ENCODE measurements around the gene HIGD1C.

DNA sequence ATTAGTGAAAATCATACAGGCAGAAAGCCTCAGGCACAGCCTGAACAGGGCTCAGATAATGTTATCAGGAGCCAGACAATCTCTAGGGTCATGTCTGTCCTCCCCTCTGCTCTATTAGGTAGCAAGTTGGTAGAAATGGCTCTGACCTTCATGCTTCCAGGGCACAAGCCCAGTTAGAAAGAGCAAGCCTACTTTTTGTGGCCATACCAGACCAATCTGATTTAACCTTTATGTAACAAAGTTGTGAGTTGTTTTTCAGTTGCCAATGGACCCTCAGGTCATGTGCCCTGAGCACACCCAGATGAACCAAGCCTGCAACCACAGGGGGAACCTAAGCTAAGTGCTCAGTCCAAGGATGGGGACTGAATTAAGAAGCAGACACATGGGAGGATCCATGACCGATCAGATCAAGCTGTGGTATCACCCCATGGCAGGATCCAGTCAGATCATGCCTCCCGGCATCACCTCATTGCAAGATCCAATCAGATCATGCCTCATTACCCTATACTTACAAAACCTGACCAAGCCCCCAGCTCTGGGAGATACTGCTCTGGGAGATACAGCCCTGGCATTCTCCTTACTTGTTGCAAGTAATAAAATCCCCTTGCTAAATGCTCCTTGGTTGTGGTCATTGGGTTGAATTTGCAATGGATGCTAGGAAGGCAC, 18.8 kb upstream of the HIGD1C start:
- TF ChIP-seq TCF4 (CRISPR knock-in tag; IDR thresholded peaks at IDR 0.05; ENCODE audit: borderline replicate concordance) = no peak
- TF ChIP-seq ZNF565 (CRISPR knock-in tag; conservative IDR thresholded peaks at IDR 0.05; ENCODE audit: low read depth) = no peak
- TF ChIP-seq OSR1 (CRISPR knock-in tag; IDR thresholded peaks at IDR 0.05) = no peak
- no peak for TF ChIP-seq TOX (CRISPR knock-in tag; IDR thresholded peaks at IDR 0.05; ENCODE audit: borderline replicate concordance)
- TF ChIP-seq RARB (CRISPR knock-in tag; IDR thresholded peaks at IDR 0.05) = no peak
- TF ChIP-seq, protein P1, sequence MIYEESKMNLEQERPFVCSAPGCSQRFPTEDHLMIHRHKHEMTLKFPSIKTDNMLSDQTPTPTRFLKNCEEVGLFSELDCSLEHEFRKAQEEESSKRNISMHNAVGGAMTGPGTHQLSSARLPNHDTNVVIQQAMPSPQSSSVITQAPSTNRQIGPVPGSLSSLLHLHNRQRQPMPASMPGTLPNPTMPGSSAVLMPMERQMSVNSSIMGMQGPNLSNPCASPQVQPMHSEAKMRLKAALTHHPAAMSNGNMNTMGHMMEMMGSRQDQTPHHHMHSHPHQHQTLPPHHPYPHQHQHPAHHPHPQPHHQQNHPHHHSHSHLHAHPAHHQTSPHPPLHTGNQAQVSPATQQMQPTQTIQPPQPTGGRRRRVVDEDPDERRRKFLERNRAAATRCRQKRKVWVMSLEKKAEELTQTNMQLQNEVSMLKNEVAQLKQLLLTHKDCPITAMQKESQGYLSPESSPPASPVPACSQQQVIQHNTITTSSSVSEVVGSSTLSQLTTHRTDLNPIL (CRISPR knock-in tag; IDR thresholded peaks at IDR 0.05; ENCODE audit: low read depth) = no peak
- no peak for TF ChIP-seq ZC3H10 (CRISPR knock-in tag; IDR thresholded peaks at IDR 0.05)
- no peak for TF ChIP-seq SNAI2 (CRISPR knock-in tag; IDR thresholded peaks at IDR 0.05)
- TF ChIP-seq, protein P2, sequence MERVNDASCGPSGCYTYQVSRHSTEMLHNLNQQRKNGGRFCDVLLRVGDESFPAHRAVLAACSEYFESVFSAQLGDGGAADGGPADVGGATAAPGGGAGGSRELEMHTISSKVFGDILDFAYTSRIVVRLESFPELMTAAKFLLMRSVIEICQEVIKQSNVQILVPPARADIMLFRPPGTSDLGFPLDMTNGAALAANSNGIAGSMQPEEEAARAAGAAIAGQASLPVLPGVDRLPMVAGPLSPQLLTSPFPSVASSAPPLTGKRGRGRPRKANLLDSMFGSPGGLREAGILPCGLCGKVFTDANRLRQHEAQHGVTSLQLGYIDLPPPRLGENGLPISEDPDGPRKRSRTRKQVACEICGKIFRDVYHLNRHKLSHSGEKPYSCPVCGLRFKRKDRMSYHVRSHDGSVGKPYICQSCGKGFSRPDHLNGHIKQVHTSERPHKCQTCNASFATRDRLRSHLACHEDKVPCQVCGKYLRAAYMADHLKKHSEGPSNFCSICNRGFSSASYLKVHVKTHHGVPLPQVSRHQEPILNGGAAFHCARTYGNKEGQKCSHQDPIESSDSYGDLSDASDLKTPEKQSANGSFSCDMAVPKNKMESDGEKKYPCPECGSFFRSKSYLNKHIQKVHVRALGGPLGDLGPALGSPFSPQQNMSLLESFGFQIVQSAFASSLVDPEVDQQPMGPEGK (CRISPR knock-in tag; IDR thresholded peaks at IDR 0.05; ENCODE audit: borderline replicate concordance) = no peak
- no peak for TF ChIP-seq ZFP3 (CRISPR knock-in tag; IDR thresholded peaks at IDR 0.05)
- TF ChIP-seq ZFP30 (CRISPR knock-in tag; IDR thresholded peaks at IDR 0.05) = no peak
